SK-N-MC (cell line): ENCODE data around the gene BFSP2.

Source experiments
- EZH2 ChIP-seq: fragments of 200-600 bp; sonication (generic); IDR thresholded peaks from one replicate; pipeline ENCODE4 v1.6.1; 2017; ENCODE audit warnings: antibody characterized with exemption
- POLR2AphosphoS5 ChIP-seq: IDR thresholded peaks from 2 replicates; pipeline ENCODE4 v1.6.1; 2012; ENCODE audit warnings: mild to moderate bottlenecking, low read depth, low read length, borderline replicate concordance

- TF ChIP-seq EZH2 (no peak), POLR2AphosphoS5 (no peak)
These were observed 73.0 kb downstream of the BFSP2 start for GRCh38 chr3:133472889-133473288.
